Psoas muscle (tissue), 8 donors: Measurements from ENCODE around the gene PRRT1. TPM values are rescaled to one million over a fixed set of nuclear protein-coding genes. Genes with fewer than 3 reads are reported as not detected.
A peak's percentile ranks its signal among the peaks of the same experiment; 100 is the strongest.

Experiments used
- ATAC-seq, 4 donors: fragments of 200-7000 bp; cut with Tn5 transposase; one replicate each; pipeline ENCODE4 v1.9.1; 2020; ENCODE audit warnings: moderate library complexity in 3 of 4, mild to moderate bottlenecking in 2 of 4
- DNase-seq, 2 donors: peaks; one replicate each; pipeline ENCODE4 v3.0.0-alpha.2; 2020
- H3K27ac ChIP-seq: fragments of 200-600 bp; one replicate; pipeline ENCODE4 v1.8.0; 2022
- H3K27me3 ChIP-seq, 3 donors: fragments of 200-600 bp in 1 of 3; one replicate each; pipeline versions ENCODE4 v1.6.1 to v1.8.0; 2013 to 2022; ENCODE audit warnings: low read length in 2 of 3, mild to moderate bottlenecking in 2 of 3, moderate library complexity in 1 of 3; ENCODE audit not compliant: insufficient read depth in 3 of 3
- H3K36me3 ChIP-seq, 2 donors: fragments of 200-600 bp in 1 of 2; one replicate each; pipeline versions ENCODE4 v1.6.1 to v1.8.0; 2013 to 2022; ENCODE audit warnings: low read depth in 1 of 2, mild to moderate bottlenecking in 1 of 2, moderate library complexity in 1 of 2; ENCODE audit not compliant: insufficient read depth in 1 of 2
- H3K4me1 ChIP-seq: fragments of 200-600 bp; one replicate; pipeline ENCODE4 v1.8.0; 2022
- H3K4me3 ChIP-seq: fragments of 200-600 bp; one replicate; pipeline ENCODE4 v1.8.0; 2022; ENCODE audit warnings: mild to moderate bottlenecking
- H3K9me3 ChIP-seq: fragments of 200-600 bp; one replicate; pipeline ENCODE4 v1.8.0; 2022
- WGBS, 3 donors: extraction: QIAGEN DNeasy Blood & Tissue Kit; methylation state at CpG; one replicate each; pipeline versions ENCODE4 v1.1.6 to v1.1.7; 2013; 5-methylcytosine and 5-hydroxymethylcytosine counted together
- intact Hi-C, 2 donors: fragments of 100-400 bp; cut with DNase I; formaldehyde crosslinking; loops; one replicate each; pipeline versions ENCODE4 v1.11.0 to v1.14.2; 2022
- polyA plus RNA-seq, 3 donors: library from polyadenylated mRNA; stranded (reverse); fragments of 200-250 nt; gene quantifications; one replicate each; pipeline ENCODE4 v1.2.3, GENCODE V29; 2013
- total RNA-seq, 4 donors: library from RNA; stranded (reverse); fragmentation: NEBNext Ultra II Directional in 2 of 4; extraction: Animal tissue kit (Norgen Biotek cat#: 25700) in 2 of 4; gene quantifications; one replicate each; pipeline versions ENCODE4 v1.2.1 to v1.2.4, GENCODE V29; 2021 to 2023
- TF ChIP-seq, protein P1 (sequence below): fragments of 200-600 bp; IDR thresholded peaks from one replicate; pipeline ENCODE4 v1.8.0; 2022; ENCODE audit warnings: antibody characterized with exemption
- donor health status: healthy with polysubstance abuse.
- donor health status: DM: no; HTN: no; CAD: no; lungs with moderate emphysema.
- donor health status: Bipolar disorder and iron deficiency.
- donor health status: healthy.
- donor health status: DM: yes; HTN: yes; CAD: no.
- donor health status: DM: no; HTN: no; CAD: no.
- donor health status: DM: no; HTN: no; CAD: no.
- donor health status: DM: yes; HTN: yes; CAD: no.

The PRRT1 gene
- total and polyA plus RNA-seq, 7 donors = 0.08 to 0.51 (median 0.22) TPM

DNA sequence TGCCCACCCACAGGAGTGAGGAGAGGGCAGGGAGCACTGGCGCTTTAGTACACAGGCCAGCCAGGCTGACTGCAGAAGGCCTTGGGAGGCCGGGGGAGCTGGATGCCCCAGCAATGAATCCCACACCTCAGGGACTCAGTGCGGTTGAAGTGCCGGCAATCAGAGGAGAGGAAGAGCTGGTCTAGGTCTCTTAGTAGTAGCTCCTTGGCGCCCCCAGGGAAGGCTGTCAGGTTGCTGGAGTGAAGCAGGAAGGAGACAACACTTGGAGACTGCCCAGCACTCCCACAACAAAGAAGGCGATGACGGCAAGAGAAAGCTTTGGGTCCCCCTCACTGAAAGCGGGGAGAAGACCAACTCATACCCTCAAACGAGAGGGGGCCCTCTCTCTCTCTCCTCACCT lies 34.3 kb downstream of the PRRT1 start:
- ATAC-seq (no peak), DNase-seq (no peak)
- Histone ChIP-seq H3K36me3 (peaks cover 5 to 77% of the 10 kb centered on the region in 2 donors), H3K4me1 (peaks cover 7% of the 10 kb centered on the region), H3K9me3 (no peaks in the 10 kb centered on the region), H3K27me3 (no peaks in the 10 kb centered on the region), H3K27ac (no peak overlapping the region), H3K4me3 (no peak overlapping the region)
- WGBS, 3 donors = 86 to 93% (median 92%) methylated on average over 9 of the region's 9 CpGs
- intact Hi-C loops = loop anchor here in 1 of 2 donors (5.0 kb wide), 2 partner anchors 35 to 80 kb away; partner anchors contain the start of genes PPT2 and PRRT1
- TF ChIP-seq, protein P1, sequence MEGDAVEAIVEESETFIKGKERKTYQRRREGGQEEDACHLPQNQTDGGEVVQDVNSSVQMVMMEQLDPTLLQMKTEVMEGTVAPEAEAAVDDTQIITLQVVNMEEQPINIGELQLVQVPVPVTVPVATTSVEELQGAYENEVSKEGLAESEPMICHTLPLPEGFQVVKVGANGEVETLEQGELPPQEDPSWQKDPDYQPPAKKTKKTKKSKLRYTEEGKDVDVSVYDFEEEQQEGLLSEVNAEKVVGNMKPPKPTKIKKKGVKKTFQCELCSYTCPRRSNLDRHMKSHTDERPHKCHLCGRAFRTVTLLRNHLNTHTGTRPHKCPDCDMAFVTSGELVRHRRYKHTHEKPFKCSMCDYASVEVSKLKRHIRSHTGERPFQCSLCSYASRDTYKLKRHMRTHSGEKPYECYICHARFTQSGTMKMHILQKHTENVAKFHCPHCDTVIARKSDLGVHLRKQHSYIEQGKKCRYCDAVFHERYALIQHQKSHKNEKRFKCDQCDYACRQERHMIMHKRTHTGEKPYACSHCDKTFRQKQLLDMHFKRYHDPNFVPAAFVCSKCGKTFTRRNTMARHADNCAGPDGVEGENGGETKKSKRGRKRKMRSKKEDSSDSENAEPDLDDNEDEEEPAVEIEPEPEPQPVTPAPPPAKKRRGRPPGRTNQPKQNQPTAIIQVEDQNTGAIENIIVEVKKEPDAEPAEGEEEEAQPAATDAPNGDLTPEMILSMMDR = no peak

DNA sequence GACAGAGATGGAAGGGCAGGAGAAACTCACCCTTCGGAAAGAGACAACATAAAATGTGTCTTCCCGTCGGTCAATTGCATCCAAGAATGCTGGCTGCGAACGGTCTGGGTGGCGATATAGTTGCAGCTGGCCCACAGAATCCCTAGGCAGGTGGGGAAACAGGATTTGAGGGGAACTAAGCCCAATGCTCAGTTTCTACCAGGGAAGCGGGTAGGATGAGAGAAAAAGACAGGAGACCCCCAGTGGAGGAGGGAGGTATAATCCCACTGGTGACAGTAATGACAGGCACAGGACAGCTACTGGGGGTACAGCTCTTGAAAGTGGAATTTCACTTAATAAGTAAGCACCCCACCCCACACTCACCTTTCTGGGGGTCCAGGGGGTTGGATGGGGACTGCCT lies 35.1 kb downstream of the PRRT1 start:
- no peak overlapping the region for H3K27ac ChIP-seq

DNA sequence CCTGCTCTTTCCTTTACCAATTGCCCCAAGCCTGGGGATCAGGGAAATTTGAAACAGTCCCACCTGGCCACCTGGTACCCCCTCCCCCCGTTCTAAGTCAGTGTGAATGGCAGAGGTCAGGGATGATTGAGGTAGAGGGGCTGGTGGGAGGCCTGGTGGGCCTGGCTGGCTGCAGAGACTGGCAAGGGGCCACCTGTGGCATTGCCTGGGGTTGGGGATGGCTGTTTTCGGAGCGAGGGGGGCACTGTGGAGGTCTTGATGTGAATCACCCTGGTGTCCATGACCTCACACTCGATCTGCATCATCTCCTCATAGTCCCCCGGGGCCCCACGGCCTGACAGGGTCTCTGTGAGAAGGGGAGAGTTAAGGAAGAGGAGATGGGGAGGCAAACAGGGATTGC lies 36.1 kb downstream of the PRRT1 start:
- Histone ChIP-seq H3K4me3 (no peak overlapping the region), H3K27ac (no peak overlapping the region), H3K36me3 (peaks cover under 1 to 61% of the 10 kb centered on the region in 2 donors), H3K4me1 (peaks cover 14% of the 10 kb centered on the region), H3K27me3 (no peaks in the 10 kb centered on the region), H3K9me3 (no peaks in the 10 kb centered on the region)
- TF ChIP-seq, protein P1 = no peak
- DNase-seq = no peak
- WGBS, 3 donors = 75 to 83% (median 81%) methylated on average over 6 of the region's 6 CpGs
- intact Hi-C loops = loop anchor here in 1 of 2 donors (5.0 kb wide), 2 partner anchors 37 to 82 kb away; partner anchors contain the start of genes PPT2 and PRRT1
- no peak for ATAC-seq

More for the DNA sequence above, 35.1 kb downstream of the PRRT1 start:
- intact Hi-C loops = loop anchor here in 1 of 2 donors (5.0 kb wide), 2 partner anchors 36 to 81 kb away; partner anchors contain the start of genes PPT2 and PRRT1
- Histone ChIP-seq H3K4me1 (peaks cover 13% of the 10 kb centered on the region), H3K4me3 (no peak overlapping the region), H3K9me3 (no peaks in the 10 kb centered on the region), H3K27me3 (no peaks in the 10 kb centered on the region), H3K36me3 (peaks cover 5 to 71% of the 10 kb centered on the region in 2 donors)
- ATAC-seq (no peak), DNase-seq (no peak)
- TF ChIP-seq, protein P1 = peak; percentile 17
- 68 to 80% (median 71%) methylated on average over 7 of the region's 7 CpGs for WGBS, 3 donors

DNA sequence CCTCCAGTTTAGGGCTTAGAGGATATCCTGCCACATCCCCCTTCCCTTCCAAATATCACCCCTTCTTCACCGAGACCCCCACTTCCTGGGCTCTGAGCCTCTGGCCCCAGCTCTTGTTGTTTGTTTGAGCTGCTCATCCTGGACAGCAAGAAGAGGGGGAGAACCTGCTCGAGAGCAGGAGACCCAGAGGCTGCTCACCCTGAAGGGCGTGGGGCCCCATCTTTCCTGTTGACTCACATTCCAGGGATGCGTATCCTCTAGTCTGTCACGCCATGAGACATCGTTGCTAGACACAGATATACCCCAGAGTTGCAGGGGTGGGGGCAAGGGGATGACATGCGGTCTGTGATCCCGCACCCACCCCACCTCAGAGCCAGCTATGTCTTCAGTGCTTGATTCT lies 36.9 kb downstream of the PRRT1 start:
- Histone ChIP-seq H3K36me3 (peaks cover 0 to 52% of the 10 kb centered on the region in 2 donors), H3K27me3 (peaks cover 0 to 2% (median 0%) of the 10 kb centered on the region in 3 donors), H3K4me1 (peaks cover 14% of the 10 kb centered on the region), H3K27ac (no peak overlapping the region), H3K9me3 (no peaks in the 10 kb centered on the region), H3K4me3 (no peak overlapping the region)
- TF ChIP-seq, protein P1 = no peak
- ATAC-seq = no peak
- DNase-seq = peak in 1 of 2 donors; percentile 49
- intact Hi-C loops = loop anchor here in 1 of 2 donors (5.0 kb wide), 2 partner anchors 38 to 83 kb away; partner anchors contain the start of genes PPT2 and PRRT1
- 78 to 82% (median 80%) methylated on average over 8 of the region's 8 CpGs for WGBS, 3 donors
